Measurements from ENCODE around the gene SDK1. TPM values are rescaled to one million over a fixed set of nuclear protein-coding genes. Genes with fewer than 3 reads are reported as not detected.

Gene SDK1
- total RNA-seq, 1 donor from 2014 or later, result 1.3 TPM

DNA sequence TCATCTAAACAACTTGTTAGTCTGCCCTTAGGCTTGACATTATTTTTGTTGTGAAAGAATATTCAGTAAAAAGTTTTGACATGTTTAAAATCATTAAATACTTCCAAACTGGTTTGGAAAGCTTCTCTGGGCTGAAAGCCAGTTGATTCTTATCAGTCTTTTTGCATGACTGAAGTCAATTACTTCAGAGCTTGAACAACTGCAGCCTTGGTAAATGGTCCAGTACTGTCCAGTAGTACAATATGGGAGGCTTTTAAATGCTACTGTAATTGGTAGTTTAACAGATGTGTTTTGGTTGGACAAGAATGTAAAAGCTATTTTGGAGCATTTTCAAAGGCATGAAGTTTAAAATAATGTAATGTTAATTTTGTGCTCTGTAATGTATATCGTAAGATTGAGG lies 103.4 kb downstream of the SDK1 start:
- Mint-ChIP-seq H3K36me3 (ENCODE audit: low read depth) (no peaks in the 10 kb centered on the region), H3K4me3 (no peak overlapping the region), H3K27me3 (peaks cover 31% of the 10 kb centered on the region), H3K27ac (no peak overlapping the region), H3K4me1 (peaks cover 2% of the 10 kb centered on the region), H3K9me3 (no peaks in the 10 kb centered on the region)
- TF ChIP-seq CTCF (IDR thresholded peaks at IDR 0.05), result no peak
- CTCF ChIA-PET, result no interaction called here
- POLR2A ChIA-PET, result no interaction called here
- intact Hi-C loops (cut with micrococcal nuclease), result loop anchor here (10.0 kb wide), 1 partner anchor 540 kb away; no protein-coding TSS in a partner anchor
- ATAC-seq (ENCODE audit: low read depth) (no peak), DNase-seq (no peak)

DNA sequence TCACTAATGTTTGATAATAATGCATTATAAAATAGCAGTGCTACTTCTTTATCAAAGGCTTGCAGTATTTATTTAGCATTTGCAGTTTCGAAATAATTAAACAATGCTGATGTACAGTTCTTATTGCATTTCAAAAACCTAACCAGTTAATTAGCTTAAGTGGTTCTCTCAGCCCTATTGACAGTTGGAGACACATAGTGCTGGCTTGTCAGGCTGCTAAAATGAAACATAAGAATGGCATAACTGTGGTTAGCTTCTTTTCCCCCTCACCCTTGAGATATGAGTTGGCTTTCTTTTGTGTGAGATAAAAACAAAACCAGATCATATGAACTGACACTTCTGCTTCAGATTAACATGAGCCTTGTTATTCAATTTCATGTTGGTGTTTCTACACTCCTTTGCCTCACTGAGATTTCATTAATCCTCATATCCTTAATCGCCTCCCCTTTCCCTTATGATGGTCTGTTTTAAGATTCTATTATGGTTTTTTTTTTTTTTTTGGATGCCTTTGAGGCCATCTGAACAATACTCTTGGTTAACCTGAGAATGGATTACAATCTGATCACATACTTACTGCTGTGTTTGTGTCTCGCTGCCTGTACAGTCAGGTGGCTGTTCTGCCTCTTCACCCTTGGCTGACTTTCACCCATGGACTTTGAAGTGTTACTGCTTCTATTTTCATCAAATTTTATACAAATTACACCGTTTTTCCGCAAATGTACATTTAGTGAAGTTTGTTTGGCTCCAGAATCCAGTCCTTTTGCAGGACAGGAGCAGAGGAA lies 108.0 kb downstream of the SDK1 start:
- DNase-seq, result no peak
- no peak for ATAC-seq (ENCODE audit: low read depth)
- no peak overlapping the region for H3K4me3 Mint-ChIP-seq
- intact Hi-C loops (cut with micrococcal nuclease), result loop anchor here (10.0 kb wide), 1 partner anchor 544 kb away; no protein-coding TSS in a partner anchor
- H3K27ac Mint-ChIP-seq, result no peak overlapping the region
- ChIA-PET POLR2A (no interaction called here), CTCF (no interaction called here)
- no peaks in the 10 kb centered on the region for H3K36me3 Mint-ChIP-seq (ENCODE audit: low read depth)
- TF ChIP-seq CTCF (IDR thresholded peaks at IDR 0.05), result no peak
- H3K4me1 Mint-ChIP-seq, result peaks cover 2% of the 10 kb centered on the region
- no peaks in the 10 kb centered on the region for H3K9me3 Mint-ChIP-seq
- peaks cover 24% of the 10 kb centered on the region for H3K27me3 Mint-ChIP-seq

DNA sequence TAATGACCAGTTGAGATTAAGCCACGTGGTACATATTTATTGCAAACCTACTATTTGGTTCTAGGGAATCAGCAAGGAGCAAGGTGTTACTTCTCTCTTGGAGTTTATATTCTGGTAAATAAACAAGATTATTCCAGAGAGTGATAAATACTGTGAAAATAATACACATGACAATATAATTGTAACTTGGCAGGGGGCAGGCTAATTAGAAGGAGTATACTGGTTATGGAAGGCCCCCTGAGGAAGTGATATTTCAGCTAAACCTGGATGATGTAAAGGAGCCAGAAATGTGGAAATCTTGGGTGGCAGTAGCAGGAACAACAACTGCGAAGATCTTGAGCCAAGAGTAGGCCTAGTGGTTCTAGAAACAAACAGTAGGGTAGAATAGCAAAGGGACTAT lies 111.8 kb downstream of the SDK1 start:
- DNase-seq, result no peak
- H3K27me3 Mint-ChIP-seq, result peaks cover 23% of the 10 kb centered on the region
- intact Hi-C loops (cut with micrococcal nuclease), result no loop called here
- ChIA-PET POLR2A (no interaction called here), CTCF (no interaction called here)
- no peaks in the 10 kb centered on the region for H3K9me3 Mint-ChIP-seq
- TF ChIP-seq CTCF (IDR thresholded peaks at IDR 0.05), result no peak
- H3K4me3 Mint-ChIP-seq, result no peak overlapping the region
- no peak overlapping the region for H3K27ac Mint-ChIP-seq
- H3K36me3 Mint-ChIP-seq (ENCODE audit: low read depth), result no peaks in the 10 kb centered on the region
- no peak for ATAC-seq (ENCODE audit: low read depth)
- H3K4me1 Mint-ChIP-seq, result no peaks in the 10 kb centered on the region

DNA sequence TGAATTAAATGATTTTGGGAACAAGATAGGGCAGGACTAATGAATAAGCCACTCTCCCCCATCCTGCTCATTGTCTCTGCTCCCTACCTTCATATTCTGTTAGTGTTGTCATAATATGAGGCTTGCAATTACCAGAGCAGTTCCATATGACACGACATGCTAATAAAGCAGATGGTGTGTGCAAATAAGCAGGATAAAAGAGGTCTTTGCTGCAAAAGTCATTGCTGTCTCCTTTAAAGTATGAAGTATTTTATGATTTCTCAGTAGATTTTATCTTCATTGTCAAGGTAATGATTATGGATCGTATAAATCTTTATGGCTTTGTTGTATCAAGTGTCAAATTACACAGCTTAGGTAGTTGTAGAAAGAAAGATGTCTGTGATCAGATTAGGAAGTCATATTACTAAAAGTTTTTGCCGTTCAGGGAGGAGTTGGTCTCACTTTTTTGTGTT lies 114.8 kb downstream of the SDK1 start:
- CTCF ChIA-PET, result no interaction called here
- Mint-ChIP-seq H3K27ac (no peak overlapping the region), H3K27me3 (peaks cover 21% of the 10 kb centered on the region), H3K9me3 (peaks cover 2% of the 10 kb centered on the region), H3K36me3 (ENCODE audit: low read depth) (no peaks in the 10 kb centered on the region), H3K4me3 (no peak overlapping the region), H3K4me1 (no peaks in the 10 kb centered on the region)
- no peak for ATAC-seq (ENCODE audit: low read depth)
- no peak for TF ChIP-seq CTCF (IDR thresholded peaks at IDR 0.05)
- intact Hi-C loops (cut with micrococcal nuclease), result no loop called here
- POLR2A ChIA-PET, result no interaction called here
- no peak for DNase-seq

DNA sequence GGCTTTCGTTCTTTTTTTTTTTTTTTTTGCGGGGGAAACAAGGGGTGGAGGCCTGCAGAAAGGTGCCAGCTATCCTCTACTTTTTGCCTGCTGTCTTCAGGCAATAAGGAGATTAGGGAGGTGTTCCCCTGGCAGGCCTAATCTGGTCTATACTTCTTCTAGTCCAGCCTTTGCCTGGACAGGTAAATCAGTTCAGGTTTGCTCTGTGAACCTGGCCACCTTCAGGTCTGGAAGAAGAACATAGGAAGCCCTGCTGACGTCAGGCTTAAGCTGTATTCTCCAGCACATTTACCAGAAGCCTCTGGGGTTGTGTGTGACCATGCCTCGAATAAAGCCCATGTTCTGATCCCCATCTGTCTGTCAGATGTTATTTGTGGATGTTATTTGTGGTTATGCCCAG lies 115.4 kb downstream of the SDK1 start:
- Mint-ChIP-seq H3K27me3 (peaks cover 17% of the 10 kb centered on the region), H3K9me3 (peaks cover 2% of the 10 kb centered on the region), H3K27ac (no peak overlapping the region), H3K4me3 (no peak overlapping the region), H3K36me3 (ENCODE audit: low read depth) (no peaks in the 10 kb centered on the region), H3K4me1 (no peaks in the 10 kb centered on the region)
- ChIA-PET POLR2A (no interaction called here), CTCF (no interaction called here)
- ATAC-seq (ENCODE audit: low read depth) (no peak), DNase-seq (no peak)
- no peak for TF ChIP-seq CTCF (IDR thresholded peaks at IDR 0.05)
- intact Hi-C loops (cut with micrococcal nuclease), result no loop called here

Measured in activated B cell treated with CpG ODN at 0.5 μM for 24 hours (primary cell).